ENCODE results near the gene YPEL4. TPM values are rescaled to one million over a fixed set of nuclear protein-coding genes. Genes with fewer than 3 reads are reported as not detected.
"Not testable (repeated sequence)": the region's sequence is repeated elsewhere in the genome, so short reads cannot be mapped to it uniquely, and the experiment has no call there.

The YPEL4 gene, protein sequence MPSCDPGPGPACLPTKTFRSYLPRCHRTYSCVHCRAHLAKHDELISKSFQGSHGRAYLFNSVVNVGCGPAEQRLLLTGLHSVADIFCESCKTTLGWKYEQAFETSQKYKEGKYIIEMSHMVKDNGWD
- total RNA-seq = 1.1 TPM

DNA sequence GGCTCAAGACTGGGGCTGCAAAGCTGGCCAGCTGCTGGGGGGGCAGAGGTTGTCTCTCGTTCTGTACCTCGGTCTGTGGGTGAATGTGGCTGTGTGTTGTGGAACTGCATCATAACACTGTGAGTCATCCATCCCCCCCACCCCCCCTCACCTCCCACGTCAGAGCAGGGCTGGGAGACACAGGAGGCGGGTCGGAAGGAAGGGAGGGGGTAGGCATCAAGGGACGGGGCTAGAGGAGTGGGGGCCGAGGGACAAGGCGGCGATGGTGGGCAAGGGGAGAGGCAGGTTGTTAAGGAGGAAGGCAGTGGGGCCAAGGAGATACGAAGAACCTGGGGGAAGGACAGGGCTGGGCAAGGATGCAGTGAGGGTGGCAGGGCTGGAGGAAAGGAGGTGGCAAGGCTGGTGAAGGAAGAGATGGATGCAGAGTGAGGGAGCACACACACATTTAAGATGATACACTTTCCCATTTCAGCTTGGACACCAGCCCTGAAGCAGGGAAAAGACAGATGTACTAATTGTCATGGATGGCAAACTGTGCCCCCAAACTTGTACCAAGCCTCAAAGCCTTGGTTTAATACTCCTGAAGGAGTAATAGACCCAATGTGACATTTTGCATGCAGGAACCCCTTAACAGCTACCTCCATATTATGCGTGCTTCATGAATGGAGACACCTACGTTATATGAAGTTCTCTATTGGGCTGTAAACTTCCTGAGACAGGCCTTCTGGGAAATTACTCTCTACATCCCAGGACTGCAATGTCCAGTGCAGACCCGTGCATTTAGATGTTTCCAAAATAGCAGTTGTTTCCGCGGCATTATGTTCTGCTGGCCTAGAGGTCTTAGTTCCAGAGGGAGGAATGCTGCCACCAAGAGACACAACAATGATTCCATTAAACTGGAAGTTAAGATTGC is at the start of gene YPEL4:
Gene YPEL4 (minus strand): TSS at position 87 of the 913 bp plus-strand sequence. CDS start 2,805 bp downstream, outside the sequence.
- DNase-seq = peak; percentile 74

DNA sequence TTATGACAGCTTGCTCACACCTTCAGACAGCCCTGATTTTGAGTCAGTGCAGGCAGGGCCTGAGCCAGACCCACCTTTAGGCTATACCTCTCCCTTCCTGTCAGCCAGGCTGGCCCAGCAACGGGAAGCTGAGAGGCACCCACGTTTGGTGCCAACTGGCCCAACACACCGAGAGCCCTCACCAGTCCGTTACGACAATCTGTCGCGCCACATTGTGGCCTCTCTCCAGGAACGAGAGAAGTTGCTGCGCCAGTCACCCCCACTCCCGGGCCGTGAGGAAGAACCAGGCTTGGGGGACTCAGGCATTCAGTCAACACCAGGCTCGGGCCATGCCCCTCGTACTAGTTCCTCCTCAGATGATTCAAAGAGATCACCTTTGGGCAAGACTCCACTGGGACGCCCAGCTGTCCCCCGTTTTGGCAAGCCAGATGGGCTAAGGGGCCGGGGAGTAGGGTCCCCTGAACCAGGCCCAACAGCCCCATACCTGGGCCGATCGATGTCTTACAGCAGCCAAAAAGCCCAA is 49.2 kb upstream of the YPEL4 start:
- DNase-seq = no peak

DNA sequence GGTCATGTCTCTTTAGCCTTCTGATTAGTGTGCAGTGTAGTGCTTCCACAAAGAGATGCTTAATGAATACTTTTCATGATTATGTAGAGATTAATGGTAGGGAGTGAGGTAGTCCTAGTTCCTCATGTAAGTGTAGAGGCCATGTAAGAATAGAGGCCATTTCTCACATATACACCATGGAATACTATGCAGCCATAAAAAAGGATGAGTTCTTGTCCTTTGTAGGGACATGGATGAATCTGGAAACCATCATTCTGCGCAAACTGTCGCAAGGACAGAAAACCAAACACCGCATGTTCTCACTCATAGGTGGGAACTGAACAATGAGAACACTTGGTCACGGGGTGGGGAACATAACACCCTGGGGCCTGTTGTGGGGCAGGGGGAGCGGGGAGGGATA is 40.8 kb upstream of the YPEL4 start:
- not testable (repeated sequence) for DNase-seq

DNA sequence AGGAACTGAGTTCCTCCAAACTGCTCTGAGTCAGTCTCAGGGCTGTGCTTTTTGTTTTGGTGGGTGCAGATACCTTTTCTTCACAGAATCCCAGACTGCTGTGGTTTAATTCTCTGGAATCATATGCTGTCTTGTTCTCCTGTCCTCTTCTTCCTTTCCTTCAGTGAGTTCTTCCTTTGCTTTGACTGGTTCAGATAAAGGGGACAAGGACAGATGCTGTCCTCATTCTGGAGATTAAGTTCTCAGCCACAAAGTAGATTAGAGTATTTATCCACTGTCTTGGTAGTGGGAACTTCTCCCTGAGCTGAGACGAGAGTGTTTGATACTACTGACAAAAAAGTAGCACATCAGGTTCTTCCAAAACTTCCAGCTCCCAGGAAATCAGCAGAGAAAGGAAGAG is 31.5 kb upstream of the YPEL4 start:
- DNase-seq = no peak

DNA sequence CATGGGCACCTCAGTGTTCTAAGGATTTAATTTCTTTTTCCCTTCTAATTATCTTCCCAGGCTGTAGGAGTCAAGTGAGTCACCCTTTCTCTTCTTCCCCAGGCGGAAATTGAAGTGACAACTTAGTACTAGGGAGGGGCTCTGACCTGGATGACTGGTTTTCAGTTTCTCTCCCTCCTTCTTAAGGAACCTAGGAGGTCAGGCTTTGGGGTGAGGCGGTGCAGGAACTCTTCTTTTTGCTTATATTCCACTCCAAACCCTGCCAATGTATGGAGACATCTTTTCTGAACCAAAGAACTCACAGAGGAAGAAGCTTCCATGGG is 30.8 kb upstream of the YPEL4 start:
- DNase-seq = no peak

DNA sequence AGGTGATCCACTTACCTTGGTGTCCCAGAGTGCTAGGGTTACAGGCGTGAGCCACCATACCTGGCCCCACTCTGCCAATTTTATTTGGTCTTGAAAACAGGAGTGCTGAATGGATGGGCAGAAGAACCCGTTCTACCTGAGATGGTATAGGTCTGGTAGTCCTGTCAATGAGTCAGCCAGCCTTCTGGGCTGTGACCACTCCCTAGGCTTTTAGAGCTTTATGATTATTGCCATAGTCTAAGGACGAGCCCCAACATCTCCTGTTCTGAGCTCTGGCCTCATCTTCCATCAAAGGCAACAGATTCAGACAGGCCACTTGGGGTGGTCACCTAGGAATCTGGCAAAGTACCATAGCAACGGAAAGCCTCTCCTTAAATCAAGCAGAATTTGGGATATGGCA is 29.7 kb upstream of the YPEL4 start:
- DNase-seq = no peak

DNA sequence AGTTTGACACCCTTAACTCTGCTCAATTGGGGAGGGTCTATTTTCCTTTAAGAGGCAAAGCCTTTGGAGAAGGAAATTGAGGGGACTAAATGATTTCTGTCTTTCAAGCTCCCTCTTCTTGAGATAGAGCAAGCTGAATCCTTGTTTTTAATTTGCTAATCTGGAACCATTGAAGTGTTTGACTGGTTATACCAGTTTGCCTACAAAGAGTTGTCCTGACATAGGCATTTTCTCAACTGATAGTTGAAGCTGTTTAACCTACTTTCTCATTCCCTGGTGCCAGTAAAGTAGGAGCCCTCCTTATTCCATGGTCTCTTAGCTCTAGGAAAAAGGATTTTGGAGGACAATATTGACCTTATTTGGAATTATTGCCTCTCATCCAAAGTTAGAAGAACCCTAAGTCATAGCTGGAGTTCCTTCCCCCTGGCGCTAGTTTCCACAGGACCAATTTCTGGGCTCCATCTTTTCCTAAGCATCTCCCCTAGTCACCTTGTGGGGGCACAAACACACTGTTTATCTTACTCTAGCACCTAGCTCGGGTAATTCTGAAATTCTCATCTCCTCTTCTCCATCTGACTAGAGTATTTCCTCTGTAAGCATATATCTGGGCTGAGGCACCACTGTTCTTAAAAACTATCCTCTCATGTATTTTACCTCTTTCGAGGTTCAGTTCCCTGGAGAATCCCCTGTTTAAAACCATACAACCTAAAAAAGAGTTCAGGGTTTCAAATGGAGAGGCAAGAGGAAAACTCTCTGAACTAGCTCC is 25.6 kb upstream of the YPEL4 start:
- DNase-seq = no peak

DNA sequence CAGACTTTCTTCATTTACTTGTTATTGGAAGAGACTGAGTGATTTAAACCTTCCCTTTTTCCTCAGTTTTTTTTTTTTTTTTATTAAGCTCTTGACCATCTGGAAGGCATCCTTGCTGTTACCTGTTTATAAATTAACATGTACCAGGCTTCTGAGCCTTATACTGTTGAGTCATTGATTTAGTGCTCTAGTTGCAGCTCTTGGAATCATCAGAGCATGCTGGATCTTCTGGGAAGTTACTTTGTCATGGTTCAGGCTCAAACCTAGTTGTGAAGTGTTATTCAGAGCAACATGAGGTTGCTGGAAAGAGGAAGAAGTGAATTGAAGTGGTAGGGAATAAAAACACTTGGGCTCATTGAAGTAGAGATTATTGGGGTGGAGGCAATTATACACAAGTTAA is 24.5 kb upstream of the YPEL4 start:
- no peak for DNase-seq

DNA sequence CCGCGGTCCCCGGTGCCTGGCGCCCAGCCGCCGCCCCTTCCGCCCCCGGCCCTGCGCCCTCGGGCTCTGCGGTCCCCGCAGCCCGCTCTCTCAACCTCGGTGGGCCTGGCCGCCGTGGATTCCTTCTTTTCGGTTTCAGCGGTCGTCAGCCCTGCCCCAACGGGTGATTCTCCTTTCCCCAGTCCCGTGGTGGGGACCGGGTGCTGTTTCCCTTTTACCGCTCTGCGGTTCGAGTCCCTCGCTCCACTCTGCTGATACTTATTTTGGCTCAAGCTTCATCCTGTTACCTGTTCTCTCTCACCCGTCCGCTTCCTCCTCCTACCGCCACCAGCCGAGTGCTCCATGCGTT is 18.7 kb upstream of the YPEL4 start:
- DNase-seq = peak; percentile 36

DNA sequence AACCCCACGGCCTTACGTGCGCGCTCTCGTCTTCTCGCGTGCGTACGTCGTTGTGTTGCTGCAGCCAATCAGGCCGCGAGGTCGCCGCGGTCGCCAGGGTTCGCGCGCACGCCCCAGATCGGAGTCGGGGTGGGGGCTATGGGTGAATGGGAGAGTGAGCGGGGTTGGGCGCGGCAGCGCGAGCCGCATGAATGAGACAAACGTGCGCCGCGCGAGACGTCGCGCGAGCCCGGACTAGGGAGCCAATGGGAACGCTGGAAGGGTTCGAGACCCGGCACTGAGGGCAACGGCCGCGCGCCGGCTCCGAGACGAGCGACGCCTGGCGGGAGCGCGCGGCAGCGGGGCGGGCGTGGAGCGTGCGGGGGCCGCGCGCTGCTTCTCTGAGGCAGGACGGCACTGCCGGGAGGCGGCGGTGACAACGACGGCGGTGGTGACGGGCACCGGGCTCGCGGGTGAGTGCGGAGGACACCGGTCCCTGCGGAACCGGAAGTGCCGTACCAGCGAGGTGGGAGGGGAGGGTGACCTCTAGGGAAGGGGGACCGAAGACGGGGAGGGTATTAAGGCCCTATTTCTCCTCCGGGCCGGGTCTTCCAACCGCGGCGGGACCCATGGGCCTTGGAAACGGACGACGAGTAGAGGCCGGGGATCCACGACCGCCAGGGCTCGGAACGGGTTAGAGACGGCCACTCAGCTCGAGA is 18.2 kb upstream of the YPEL4 start, which contains the start of gene ZDHHC5:
Gene ZDHHC5 (plus strand): TSS at position 379 of the 698 bp plus-strand sequence. CDS start 4,977 bp downstream, outside the sequence.
- peak; percentile 99 for DNase-seq

DNA sequence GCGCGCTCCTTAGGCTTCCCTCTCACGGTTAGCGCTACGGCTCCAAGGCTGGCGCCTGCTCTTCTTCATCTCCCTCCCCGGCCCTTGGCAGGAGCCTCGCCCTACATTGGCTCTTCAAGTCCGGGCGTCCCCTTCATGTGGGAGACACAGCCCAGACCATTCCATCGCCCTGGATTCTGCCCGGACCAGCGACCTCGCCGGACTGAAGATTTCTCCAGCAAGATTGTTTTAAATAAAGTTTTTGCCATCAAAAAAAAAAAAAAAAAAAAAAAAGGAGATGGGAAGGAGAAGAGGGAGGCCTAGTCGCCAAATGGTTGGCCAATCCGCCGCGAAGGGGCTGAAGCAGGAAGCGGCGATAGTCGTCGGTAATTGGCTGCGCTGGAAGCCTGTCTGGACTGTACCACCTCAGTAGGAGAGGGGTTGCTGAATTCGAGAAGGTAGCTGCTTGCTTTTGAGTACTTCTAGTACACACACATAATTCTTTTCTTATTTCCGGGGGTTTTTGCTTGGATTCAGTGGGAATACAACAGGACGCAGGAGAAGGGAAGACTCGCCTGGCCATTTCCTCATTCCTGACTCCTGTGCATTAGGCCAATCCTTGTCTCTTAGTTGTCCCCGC is 17.5 kb upstream of the YPEL4 start:
- peak; percentile 99 for DNase-seq

DNA sequence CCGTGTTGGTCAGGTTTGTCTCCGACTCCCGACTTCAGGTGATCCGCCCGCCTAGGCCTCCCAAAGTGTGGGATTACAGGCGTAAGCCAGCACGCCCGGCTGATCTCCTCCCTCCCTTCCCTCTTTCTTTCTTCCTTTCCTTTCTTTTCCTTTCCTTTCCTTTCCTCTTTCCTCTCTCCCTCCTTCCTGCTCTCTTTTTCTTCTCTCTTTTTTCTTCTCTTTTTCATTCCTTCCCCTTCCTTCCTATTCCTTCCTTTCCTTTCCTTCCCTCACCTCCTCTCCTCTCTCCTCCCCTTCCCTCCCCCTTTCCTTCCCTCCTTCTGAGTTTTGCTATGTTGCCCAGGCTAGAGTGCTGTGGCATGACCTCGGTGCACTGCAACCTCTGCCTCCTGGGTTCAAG is 14.3 kb upstream of the YPEL4 start:
- no peak for DNase-seq

DNA sequence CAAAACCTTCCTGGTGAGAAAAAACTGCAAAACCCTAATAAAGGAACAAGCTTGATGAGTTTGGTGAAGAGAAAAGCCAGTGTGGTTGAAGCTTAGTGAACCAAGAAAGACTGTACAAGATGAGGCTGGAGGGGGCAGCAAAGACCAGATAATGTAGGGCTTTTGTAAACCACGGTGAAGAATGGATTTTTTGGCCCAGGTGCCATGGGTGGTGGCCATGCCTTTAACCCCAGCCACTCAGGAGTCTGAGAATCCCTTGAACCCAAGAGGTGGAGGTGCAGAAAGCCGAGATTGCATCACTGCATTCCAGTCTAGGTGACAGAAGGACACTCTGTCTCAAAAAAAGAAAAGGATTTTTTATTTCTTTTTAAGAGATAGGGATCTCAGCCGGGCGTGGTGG is 13.2 kb upstream of the YPEL4 start:
- no peak for DNase-seq

DNA sequence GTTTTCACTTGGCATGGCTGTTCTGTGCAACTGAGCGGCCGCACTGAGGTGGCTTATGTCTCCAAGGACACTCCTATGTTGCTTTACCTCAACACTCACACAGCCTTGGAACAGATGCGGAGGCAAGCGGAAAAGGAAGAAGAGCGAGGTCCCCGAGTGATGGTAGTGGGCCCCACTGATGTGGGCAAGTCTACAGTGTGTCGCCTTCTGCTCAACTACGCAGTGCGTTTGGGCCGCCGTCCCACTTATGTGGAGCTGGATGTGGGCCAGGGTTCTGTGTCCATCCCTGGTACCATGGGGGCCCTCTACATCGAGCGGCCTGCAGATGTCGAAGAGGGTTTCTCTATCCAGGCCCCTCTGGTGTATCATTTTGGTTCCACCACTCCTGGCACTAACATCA is 10.0 kb upstream of the YPEL4 start:
- no peak for DNase-seq

DNA sequence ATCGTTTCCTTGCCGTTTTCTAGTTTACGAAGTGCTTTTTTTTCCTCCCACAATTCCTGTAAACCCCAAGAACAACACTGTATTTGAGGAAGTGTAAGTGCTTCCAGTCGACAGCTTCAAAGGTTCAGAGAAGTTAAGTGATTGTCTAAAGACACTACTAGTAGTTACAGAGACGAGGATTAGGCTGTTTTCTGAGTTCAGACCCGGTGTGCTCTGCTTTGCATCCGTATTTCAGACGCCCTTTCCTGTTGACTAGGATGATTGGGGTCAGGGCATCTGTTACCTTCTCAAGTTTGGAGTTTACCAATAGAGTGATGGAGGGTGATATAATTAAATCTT is 8.3 kb upstream of the YPEL4 start:
- DNase-seq = no peak

DNA sequence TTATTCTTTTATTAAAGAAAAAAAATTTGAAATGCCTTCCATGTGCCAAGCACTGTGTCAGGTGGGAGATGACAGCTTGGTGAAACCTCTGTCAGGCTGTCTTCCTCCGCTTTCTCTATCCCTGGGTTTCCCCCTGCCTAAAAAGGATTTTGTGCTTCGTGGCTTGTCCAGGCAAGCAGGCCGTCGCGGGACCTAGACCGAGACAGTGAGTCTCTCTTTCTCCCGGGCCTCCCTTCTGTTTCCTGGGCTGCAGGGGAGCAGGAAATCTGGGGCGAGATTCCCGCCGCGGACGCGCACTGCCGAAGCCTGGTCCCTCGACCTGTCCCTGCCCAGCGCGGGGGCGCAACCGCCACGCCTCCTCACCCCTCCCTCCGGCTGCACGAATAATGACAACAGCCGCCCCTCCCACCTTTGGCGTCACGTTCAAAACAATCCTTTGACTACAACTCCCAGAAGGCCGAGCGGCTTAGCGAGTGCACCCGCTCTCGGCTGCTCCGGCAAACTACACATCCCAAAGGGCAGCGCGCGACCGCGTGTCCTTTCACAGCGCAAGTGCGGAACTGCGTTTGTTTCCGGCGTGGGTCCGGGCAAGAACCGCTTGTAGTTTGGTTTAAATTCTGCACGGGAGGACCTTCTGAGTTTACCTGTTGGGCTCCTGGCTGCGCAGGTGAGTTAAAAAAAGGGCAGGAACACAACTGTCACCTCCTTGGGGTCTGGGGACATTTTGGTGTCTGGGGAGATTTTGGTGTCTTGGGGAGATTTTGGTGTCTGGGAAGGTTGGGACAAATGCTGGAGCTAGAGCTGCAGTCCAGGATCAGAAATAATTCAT is 7.7 kb upstream of the YPEL4 start, which contains the start of gene CLP1:
Gene CLP1 (plus strand): TSS at position 569 of the 829 bp plus-strand sequence. CDS start 1,715 bp downstream, outside the sequence.
- DNase-seq = peak; percentile 100

DNA sequence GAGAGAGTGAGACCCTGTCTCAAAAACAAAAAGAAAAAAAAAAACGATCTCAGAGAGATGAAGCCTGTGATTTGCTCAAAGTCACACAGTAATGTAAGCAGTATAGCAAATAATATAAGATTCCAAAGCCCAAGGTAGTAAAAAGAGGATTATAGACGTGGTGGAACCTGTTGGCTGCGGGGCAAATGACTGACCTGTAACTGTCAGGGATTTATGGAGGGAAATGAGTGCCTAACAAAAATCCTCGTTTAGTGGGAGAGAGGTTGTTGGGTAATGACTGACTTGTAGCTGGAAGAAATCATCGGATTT is 7.1 kb upstream of the YPEL4 start:
- DNase-seq = no peak

DNA sequence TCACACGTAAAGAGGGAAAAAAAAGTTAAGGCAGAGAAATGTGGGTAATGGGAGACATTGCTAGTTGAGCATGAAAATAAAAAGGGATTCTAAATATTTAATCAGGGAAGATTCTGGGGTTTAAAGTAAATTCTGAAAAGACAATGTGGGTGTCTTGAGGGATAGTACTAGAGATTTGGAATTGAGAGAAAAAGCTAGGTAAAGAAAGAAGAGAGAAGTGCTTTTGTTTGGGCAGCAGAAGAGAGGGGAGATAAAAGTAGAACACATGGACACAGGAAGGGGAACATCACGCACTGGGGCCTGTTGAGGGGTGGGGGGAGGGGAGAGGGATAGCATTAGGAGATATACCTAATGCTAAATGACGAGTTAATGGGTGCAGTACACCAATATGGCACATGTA is 3.5 kb upstream of the YPEL4 start:
- DNase-seq = no peak

DNA sequence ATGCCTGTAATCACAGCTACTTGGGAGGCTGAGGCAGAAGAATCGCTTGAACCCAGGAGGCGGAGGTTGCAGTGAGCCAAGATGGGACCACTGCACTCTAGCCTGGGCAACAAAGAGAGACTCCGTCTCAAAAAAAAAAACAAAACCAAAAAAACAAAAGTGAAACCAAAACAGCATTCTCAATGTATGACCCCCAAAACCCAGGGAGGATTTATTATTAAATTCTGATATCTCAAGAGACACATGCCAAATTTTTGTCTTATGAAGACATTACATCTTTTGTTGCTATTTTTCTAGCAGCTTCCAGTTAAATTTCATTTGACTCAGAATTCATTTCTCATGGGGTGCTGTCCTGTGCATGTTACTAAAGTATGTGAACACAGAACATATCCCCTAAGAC is 3.0 kb upstream of the YPEL4 start:
- no peak for DNase-seq

DNA sequence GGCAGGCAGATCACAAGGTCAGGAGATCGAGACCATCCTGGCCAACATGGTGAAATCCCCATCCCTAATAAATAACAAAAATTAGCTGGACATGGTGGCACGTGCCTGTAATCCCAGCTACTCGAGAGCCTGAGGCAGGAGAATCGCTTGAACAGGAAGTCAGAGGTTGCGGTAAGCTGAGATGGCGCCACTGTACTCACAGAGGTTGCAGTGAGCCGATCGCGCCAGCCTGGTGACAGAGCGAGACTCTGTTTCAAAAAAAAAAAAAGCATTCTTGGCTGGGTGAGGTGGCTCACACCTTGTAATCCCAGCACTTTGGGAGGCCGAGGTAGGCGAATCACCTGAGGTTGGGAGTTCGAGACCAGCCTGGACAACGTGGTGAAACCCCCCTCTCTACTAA is 2.5 kb upstream of the YPEL4 start:
- DNase-seq = not testable (repeated sequence)

DNA sequence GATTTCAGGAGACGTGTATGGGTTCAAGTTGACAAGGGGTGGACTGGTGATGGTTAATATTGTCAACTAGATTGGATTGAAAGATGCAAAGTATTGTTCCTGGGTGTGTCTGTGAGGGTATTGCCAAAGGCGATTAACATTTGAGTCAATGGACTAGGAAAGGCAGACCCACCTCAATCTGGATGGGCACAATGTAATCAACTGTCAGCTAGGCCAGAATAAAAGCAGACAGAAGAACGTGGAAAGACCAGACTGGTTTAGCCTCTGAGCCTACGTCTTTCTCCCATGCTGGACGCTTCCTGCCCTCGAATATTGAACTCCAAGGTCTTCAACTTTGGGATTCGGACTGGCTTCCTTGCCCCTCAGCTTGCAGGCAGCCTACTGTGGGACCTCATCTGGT is 1.7 kb upstream of the YPEL4 start:
- DNase-seq = no peak

All from tongue (tissue), 2 donors.